Measurements from ENCODE around the gene ELP5. TPM values are rescaled to one million over a fixed set of nuclear protein-coding genes. Genes with fewer than 3 reads are reported as not detected.

The ELP5 gene
- total and polyA plus RNA-seq, 10 of the 15 experiments (the other 5 are each of a cell fraction or from before 2014, with no cell fraction given): 41.1 to 109 (median 77.5) TPM

DNA sequence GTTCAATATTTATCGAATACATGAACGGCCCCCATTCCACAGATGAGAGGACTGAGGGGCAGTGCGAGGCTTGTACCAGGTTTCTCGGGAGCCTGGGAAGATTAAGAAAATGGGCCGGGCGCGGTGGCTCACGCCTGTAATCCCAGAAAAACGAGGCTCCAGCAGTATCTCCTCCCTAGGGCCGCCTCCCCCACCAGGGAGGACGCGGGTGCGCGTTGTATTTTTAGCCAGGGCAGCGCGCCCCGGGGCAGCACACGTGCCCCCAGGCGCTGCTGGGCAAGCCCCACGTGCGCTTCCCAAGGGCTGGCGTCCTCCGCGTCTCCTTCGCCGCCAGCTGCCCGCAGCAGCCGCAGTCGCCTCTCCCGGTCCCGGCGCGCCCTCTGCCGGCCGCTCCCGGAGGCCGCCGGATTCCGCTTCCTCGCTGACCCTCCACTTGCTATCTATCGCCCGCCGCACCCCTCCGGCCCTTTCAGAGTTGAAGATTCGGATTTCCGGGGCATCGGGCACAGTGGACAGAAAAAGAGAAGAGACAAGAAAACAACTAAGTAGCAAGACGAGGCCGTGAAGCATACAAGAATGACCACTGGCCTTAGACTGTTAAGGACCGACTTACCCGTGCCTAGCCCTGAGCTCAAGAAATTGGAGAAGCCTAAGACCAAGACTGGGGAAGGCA is 44.3 kb downstream of the ELP5 start (continued):
- TF ChIP-seq PKNOX1 (IDR thresholded peaks at IDR 0.05) (no peak), SMC3 (IDR thresholded peaks at IDR 0.05; ENCODE audit: borderline replicate concordance, low read length) (peak; percentile 93)
- TF ChIP-seq, protein P1, sequence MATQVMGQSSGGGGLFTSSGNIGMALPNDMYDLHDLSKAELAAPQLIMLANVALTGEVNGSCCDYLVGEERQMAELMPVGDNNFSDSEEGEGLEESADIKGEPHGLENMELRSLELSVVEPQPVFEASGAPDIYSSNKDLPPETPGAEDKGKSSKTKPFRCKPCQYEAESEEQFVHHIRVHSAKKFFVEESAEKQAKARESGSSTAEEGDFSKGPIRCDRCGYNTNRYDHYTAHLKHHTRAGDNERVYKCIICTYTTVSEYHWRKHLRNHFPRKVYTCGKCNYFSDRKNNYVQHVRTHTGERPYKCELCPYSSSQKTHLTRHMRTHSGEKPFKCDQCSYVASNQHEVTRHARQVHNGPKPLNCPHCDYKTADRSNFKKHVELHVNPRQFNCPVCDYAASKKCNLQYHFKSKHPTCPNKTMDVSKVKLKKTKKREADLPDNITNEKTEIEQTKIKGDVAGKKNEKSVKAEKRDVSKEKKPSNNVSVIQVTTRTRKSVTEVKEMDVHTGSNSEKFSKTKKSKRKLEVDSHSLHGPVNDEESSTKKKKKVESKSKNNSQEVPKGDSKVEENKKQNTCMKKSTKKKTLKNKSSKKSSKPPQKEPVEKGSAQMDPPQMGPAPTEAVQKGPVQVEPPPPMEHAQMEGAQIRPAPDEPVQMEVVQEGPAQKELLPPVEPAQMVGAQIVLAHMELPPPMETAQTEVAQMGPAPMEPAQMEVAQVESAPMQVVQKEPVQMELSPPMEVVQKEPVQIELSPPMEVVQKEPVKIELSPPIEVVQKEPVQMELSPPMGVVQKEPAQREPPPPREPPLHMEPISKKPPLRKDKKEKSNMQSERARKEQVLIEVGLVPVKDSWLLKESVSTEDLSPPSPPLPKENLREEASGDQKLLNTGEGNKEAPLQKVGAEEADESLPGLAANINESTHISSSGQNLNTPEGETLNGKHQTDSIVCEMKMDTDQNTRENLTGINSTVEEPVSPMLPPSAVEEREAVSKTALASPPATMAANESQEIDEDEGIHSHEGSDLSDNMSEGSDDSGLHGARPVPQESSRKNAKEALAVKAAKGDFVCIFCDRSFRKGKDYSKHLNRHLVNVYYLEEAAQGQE (IDR thresholded peaks at IDR 0.05; ENCODE audit: low read depth, low read length): no peak

- in situ Hi-C loops (cut with MboI): no loop called here
- H3K9me3 ChIP-seq (replicated peaks; ENCODE audit: control insufficient read depth, insufficient read depth, low read length): no peaks in the 10 kb centered on the region
- ChIA-PET POLR2A (interaction anchor here (1.5 to 1.6 kb wide), 2 partner anchors 15 to 33 kb away, joined by 4 to 9 read pairs; no protein-coding TSS in a partner anchor), RAD21 (ENCODE audit: unreplicated experiment) (interaction anchor here (0.7 kb wide), 1 partner anchor 298 kb away, joined by 3 read pairs; no protein-coding TSS in a partner anchor), CTCF (interaction anchor here (1.2 to 2.6 kb wide), 4 partner anchors 21 to 83 kb away, joined by 3 to 8 read pairs (median 5); partner anchors contain the start of gene TMEM95), SMC1A (ENCODE audit: uncharacterized antibody, unreplicated experiment) (no interaction called here)
- H3K4me2 ChIP-seq (ENCODE audit: control insufficient read depth, insufficient read depth): no peak overlapping the region
- intact Hi-C loops (cut with micrococcal nuclease; ENCODE audit: unreplicated experiment): loop anchor here (10.0 kb wide), 1 partner anchor 381 kb away; the partner anchor contains the start of genes TP53 and WRAP53
- DNase-seq (ENCODE audit: low read depth, low spot score) (no peak), ATAC-seq (no peak), FAIRE-seq (no peak)
- WGBS (ENCODE audit: insufficient coverage, insufficient replicate concordance, low lambda C conversion rate, missing lambda C conversion rate): 86% methylated on average over 6 of the region's 7 CpGs
- no TSS peak for BruUV-seq (replicated peaks)
- H3K27me3 ChIP-seq (replicated peaks in 1 of 2; ENCODE audit: control insufficient read depth in 2 of 2, insufficient read depth in 2 of 2, low read length in 1 of 2): no peaks in the 10 kb centered on the region
- no peak overlapping the region for H3K27ac ChIP-seq (ENCODE audit: control insufficient read depth, insufficient read depth)
- H2AFZ ChIP-seq (ENCODE audit: control insufficient read depth, low read depth, low read length): no peak overlapping the region
- peaks cover 17% of the 10 kb centered on the region for H3K79me2 ChIP-seq (ENCODE audit: control insufficient read depth, insufficient read depth, low read length)
- H3K4me1 ChIP-seq (ENCODE audit: control insufficient read depth, insufficient read depth, low read length): no peaks in the 10 kb centered on the region
- H3K4me3 ChIP-seq: no peak overlapping the region
- no peak overlapping the region for H3K9ac ChIP-seq (ENCODE audit: control insufficient read depth, insufficient read depth, low read length)
- peaks cover 1% of the 10 kb centered on the region; the same call in 1 of the 2 replicates for H4K20me1 ChIP-seq (ENCODE audit: control insufficient read depth, insufficient read depth)
- H3K36me3 ChIP-seq (ENCODE audit: control insufficient read depth in 2 of 2, insufficient read depth in 2 of 2, low read length in 1 of 2): peaks cover 0 to under 1% of the 10 kb centered on the region in 2 experiments; a peak in 1 of 4 replicates
- TF ChIP-seq PAX8 (IDR thresholded peaks at IDR 0.05) (no peak), RCOR1 (conservative IDR thresholded peaks at IDR 0.05; ENCODE audit: low read depth, low read length) (no peak), SIX5 (IDR thresholded peaks at IDR 0.05; ENCODE audit: low read depth, low read length, severe bottlenecking) (no peak), SUPT20H (IDR thresholded peaks at IDR 0.05; ENCODE audit: borderline replicate concordance, control insufficient read depth, low read depth, low read length) (no peak)
- TF ChIP-seq, protein P2, sequence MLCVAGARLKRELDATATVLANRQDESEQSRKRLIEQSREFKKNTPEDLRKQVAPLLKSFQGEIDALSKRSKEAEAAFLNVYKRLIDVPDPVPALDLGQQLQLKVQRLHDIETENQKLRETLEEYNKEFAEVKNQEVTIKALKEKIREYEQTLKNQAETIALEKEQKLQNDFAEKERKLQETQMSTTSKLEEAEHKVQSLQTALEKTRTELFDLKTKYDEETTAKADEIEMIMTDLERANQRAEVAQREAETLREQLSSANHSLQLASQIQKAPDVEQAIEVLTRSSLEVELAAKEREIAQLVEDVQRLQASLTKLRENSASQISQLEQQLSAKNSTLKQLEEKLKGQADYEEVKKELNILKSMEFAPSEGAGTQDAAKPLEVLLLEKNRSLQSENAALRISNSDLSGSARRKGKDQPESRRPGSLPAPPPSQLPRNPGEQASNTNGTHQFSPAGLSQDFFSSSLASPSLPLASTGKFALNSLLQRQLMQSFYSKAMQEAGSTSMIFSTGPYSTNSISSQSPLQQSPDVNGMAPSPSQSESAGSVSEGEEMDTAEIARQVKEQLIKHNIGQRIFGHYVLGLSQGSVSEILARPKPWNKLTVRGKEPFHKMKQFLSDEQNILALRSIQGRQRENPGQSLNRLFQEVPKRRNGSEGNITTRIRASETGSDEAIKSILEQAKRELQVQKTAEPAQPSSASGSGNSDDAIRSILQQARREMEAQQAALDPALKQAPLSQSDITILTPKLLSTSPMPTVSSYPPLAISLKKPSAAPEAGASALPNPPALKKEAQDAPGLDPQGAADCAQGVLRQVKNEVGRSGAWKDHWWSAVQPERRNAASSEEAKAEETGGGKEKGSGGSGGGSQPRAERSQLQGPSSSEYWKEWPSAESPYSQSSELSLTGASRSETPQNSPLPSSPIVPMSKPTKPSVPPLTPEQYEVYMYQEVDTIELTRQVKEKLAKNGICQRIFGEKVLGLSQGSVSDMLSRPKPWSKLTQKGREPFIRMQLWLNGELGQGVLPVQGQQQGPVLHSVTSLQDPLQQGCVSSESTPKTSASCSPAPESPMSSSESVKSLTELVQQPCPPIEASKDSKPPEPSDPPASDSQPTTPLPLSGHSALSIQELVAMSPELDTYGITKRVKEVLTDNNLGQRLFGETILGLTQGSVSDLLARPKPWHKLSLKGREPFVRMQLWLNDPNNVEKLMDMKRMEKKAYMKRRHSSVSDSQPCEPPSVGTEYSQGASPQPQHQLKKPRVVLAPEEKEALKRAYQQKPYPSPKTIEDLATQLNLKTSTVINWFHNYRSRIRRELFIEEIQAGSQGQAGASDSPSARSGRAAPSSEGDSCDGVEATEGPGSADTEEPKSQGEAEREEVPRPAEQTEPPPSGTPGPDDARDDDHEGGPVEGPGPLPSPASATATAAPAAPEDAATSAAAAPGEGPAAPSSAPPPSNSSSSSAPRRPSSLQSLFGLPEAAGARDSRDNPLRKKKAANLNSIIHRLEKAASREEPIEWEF (IDR thresholded peaks at IDR 0.05; ENCODE audit: insufficient replicate concordance, low read depth, low read length): no peak
- TF ChIP-seq, protein P3, sequence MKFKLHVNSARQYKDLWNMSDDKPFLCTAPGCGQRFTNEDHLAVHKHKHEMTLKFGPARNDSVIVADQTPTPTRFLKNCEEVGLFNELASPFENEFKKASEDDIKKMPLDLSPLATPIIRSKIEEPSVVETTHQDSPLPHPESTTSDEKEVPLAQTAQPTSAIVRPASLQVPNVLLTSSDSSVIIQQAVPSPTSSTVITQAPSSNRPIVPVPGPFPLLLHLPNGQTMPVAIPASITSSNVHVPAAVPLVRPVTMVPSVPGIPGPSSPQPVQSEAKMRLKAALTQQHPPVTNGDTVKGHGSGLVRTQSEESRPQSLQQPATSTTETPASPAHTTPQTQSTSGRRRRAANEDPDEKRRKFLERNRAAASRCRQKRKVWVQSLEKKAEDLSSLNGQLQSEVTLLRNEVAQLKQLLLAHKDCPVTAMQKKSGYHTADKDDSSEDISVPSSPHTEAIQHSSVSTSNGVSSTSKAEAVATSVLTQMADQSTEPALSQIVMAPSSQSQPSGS (IDR thresholded peaks at IDR 0.05; ENCODE audit: low read length): no peak
Measured at GRCh38 chr17:7304179-7304578, 52.2 kb downstream of the ELP5 start.
